Measurements from ENCODE around the gene MOB3A. TPM values are rescaled to one million over a fixed set of nuclear protein-coding genes. Genes with fewer than 3 reads are reported as not detected.
"Not testable (repeated sequence)": the region's sequence is repeated elsewhere in the genome, so short reads cannot be mapped to it uniquely, and the experiment has no call there.

MOB3A gene
- total RNA-seq, 3 donors from 2014 or later = 128 to 137 (median 137) TPM

- Mint-ChIP-seq H3K4me3 (no peak overlapping the region), H3K27me3 (ENCODE audit: low read depth) (no peaks in the 10 kb centered on the region), H3K36me3 (ENCODE audit: insufficient read depth) (peaks cover 14% of the 10 kb centered on the region), H3K4me1 (ENCODE audit: low read depth) (no peaks in the 10 kb centered on the region), H3K9me3 (no peaks in the 10 kb centered on the region)
- ATAC-seq (no peak), DNase-seq (no peak)
These were observed 34.0 kb upstream of the MOB3A start for GRCh38 chr19:2129892-2130770.

- no peaks in the 10 kb centered on the region for H3K9me3 Mint-ChIP-seq
- ATAC-seq (no peak), DNase-seq (no peak)
- H3K4me3 Mint-ChIP-seq = no peak overlapping the region
- H3K27me3 Mint-ChIP-seq (ENCODE audit: low read depth) = no peaks in the 10 kb centered on the region
- peaks cover 14% of the 10 kb centered on the region for H3K36me3 Mint-ChIP-seq (ENCODE audit: insufficient read depth)
- H3K4me1 Mint-ChIP-seq (ENCODE audit: low read depth) = no peaks in the 10 kb centered on the region
These were observed 33.4 kb upstream of the MOB3A start for GRCh38 chr19:2129486-2129885.

- no peak overlapping the region for H3K4me3 Mint-ChIP-seq
- H3K9me3 Mint-ChIP-seq = no peaks in the 10 kb centered on the region
- H3K36me3 Mint-ChIP-seq (ENCODE audit: insufficient read depth) = peaks cover 14% of the 10 kb centered on the region
- no peak for ATAC-seq
- no peak for DNase-seq
- no peaks in the 10 kb centered on the region for H3K4me1 Mint-ChIP-seq (ENCODE audit: low read depth)
- no peaks in the 10 kb centered on the region for H3K27me3 Mint-ChIP-seq (ENCODE audit: low read depth)
These were observed 32.9 kb upstream of the MOB3A start for GRCh38 chr19:2129022-2129421.

- not testable (repeated sequence) for H3K27me3 Mint-ChIP-seq (ENCODE audit: low read depth); H3K4me1 Mint-ChIP-seq (ENCODE audit: low read depth); DNase-seq; ATAC-seq; H3K4me3 Mint-ChIP-seq; H3K9me3 Mint-ChIP-seq
- peaks cover 14% of the 10 kb centered on the region for H3K36me3 Mint-ChIP-seq (ENCODE audit: insufficient read depth)
These were observed 32.1 kb upstream of the MOB3A start for GRCh38 chr19:2128252-2128651.

GRCh38 chr19:2127758-2128157, 31.6 kb upstream of the MOB3A start:
- H3K4me1 Mint-ChIP-seq (ENCODE audit: low read depth) = no peaks in the 10 kb centered on the region
- peaks cover 12% of the 10 kb centered on the region for H3K36me3 Mint-ChIP-seq (ENCODE audit: insufficient read depth)
- no peaks in the 10 kb centered on the region for H3K9me3 Mint-ChIP-seq
- no peak overlapping the region for H3K4me3 Mint-ChIP-seq
- no peak for ATAC-seq
- no peaks in the 10 kb centered on the region for H3K27me3 Mint-ChIP-seq (ENCODE audit: low read depth)
- no peak for DNase-seq

- Mint-ChIP-seq H3K36me3 (ENCODE audit: insufficient read depth) (peaks cover 10% of the 10 kb centered on the region), H3K4me3 (no peak overlapping the region)
- no peak for ATAC-seq
These were observed 30.9 kb upstream of the MOB3A start for GRCh38 chr19:2126879-2127518.

GRCh38 chr19:2123682-2124387, 27.7 kb upstream of the MOB3A start:
- no peak for DNase-seq
- Mint-ChIP-seq H3K4me1 (ENCODE audit: low read depth) (no peaks in the 10 kb centered on the region), H3K27me3 (ENCODE audit: low read depth) (no peaks in the 10 kb centered on the region), H3K9me3 (no peaks in the 10 kb centered on the region), H3K4me3 (no peak overlapping the region), H3K36me3 (ENCODE audit: insufficient read depth) (peaks cover 20% of the 10 kb centered on the region)
- no peak for ATAC-seq

More at GRCh38 chr19:2126879-2127518, 30.9 kb upstream of the MOB3A start:
- no peak for DNase-seq
- Mint-ChIP-seq H3K9me3 (no peaks in the 10 kb centered on the region), H3K4me1 (ENCODE audit: low read depth) (no peaks in the 10 kb centered on the region), H3K27me3 (ENCODE audit: low read depth) (no peaks in the 10 kb centered on the region)

GRCh38 chr19:2122982-2123381, 26.9 kb upstream of the MOB3A start:
- no peak for ATAC-seq
- Mint-ChIP-seq H3K4me3 (no peak overlapping the region), H3K9me3 (no peaks in the 10 kb centered on the region), H3K36me3 (ENCODE audit: insufficient read depth) (peaks cover 25% of the 10 kb centered on the region), H3K27me3 (ENCODE audit: low read depth) (no peaks in the 10 kb centered on the region), H3K4me1 (ENCODE audit: low read depth) (no peaks in the 10 kb centered on the region)
- DNase-seq = no peak

GRCh38 chr19:2122251-2122650, 26.1 kb upstream of the MOB3A start:
- Mint-ChIP-seq H3K4me3 (no peak overlapping the region), H3K36me3 (ENCODE audit: insufficient read depth) (peaks cover 27% of the 10 kb centered on the region), H3K9me3 (no peaks in the 10 kb centered on the region), H3K27me3 (ENCODE audit: low read depth) (no peaks in the 10 kb centered on the region), H3K4me1 (ENCODE audit: low read depth) (no peaks in the 10 kb centered on the region)
- no peak for ATAC-seq
- no peak for DNase-seq

- peaks cover 27% of the 10 kb centered on the region for H3K36me3 Mint-ChIP-seq (ENCODE audit: insufficient read depth)
- no peaks in the 10 kb centered on the region for H3K27me3 Mint-ChIP-seq (ENCODE audit: low read depth)
- no peak for ATAC-seq
- no peaks in the 10 kb centered on the region for H3K4me1 Mint-ChIP-seq (ENCODE audit: low read depth)
- no peak overlapping the region for H3K4me3 Mint-ChIP-seq
- H3K9me3 Mint-ChIP-seq = no peaks in the 10 kb centered on the region
- no peak for DNase-seq
These were observed 25.4 kb upstream of the MOB3A start for GRCh38 chr19:2121416-2122051.

GRCh38 chr19:2120821-2121220, 24.7 kb upstream of the MOB3A start:
- Mint-ChIP-seq H3K4me3 (no peak overlapping the region), H3K27me3 (ENCODE audit: low read depth) (no peaks in the 10 kb centered on the region), H3K36me3 (ENCODE audit: insufficient read depth) (peaks cover 27% of the 10 kb centered on the region), H3K9me3 (no peaks in the 10 kb centered on the region), H3K4me1 (ENCODE audit: low read depth) (no peaks in the 10 kb centered on the region)
- ATAC-seq (no peak), DNase-seq (no peak)

GRCh38 chr19:2119921-2120785, 24.0 kb upstream of the MOB3A start:
- ATAC-seq = no peak
- Mint-ChIP-seq H3K4me1 (ENCODE audit: low read depth) (no peaks in the 10 kb centered on the region), H3K27me3 (ENCODE audit: low read depth) (no peaks in the 10 kb centered on the region), H3K9me3 (no peaks in the 10 kb centered on the region), H3K4me3 (no peak overlapping the region), H3K36me3 (ENCODE audit: insufficient read depth) (peaks cover 30% of the 10 kb centered on the region)
- no peak for DNase-seq

- ATAC-seq = no peak
- H3K4me3 Mint-ChIP-seq = no peak overlapping the region
- DNase-seq = no peak
- H3K9me3 Mint-ChIP-seq = no peaks in the 10 kb centered on the region
- no peaks in the 10 kb centered on the region for H3K27me3 Mint-ChIP-seq (ENCODE audit: low read depth)
- peaks cover 3% of the 10 kb centered on the region for H3K4me1 Mint-ChIP-seq (ENCODE audit: low read depth)
- H3K36me3 Mint-ChIP-seq (ENCODE audit: insufficient read depth) = peaks cover 38% of the 10 kb centered on the region
These were observed 22.3 kb upstream of the MOB3A start for GRCh38 chr19:2118438-2118837.
